KOPT-K1 (cell line): ENCODE data around the gene RBM20.
"Not testable (repeated sequence)": the region's sequence is repeated elsewhere in the genome, so short reads cannot be mapped to it uniquely, and the experiment has no call there.

Experiments
- H3K27ac ChIP-seq: fragments of 200-600 bp; sonication (generic); 2 replicates; pipeline ENCODE4 v1.5.1; 2016; ENCODE audit warnings: antibody characterized with exemption, mild to moderate bottlenecking, low read depth, low read length; ENCODE audit not compliant: poor library complexity, severe bottlenecking
- H3K36me3 ChIP-seq: fragments of 200-600 bp; sonication (generic); 2 replicates; pipeline ENCODE4 v1.5.1; 2017; ENCODE audit warnings: antibody characterized with exemption, mild to moderate bottlenecking, low read length, moderate library complexity; ENCODE audit not compliant: insufficient read depth
- H3K9me3 ChIP-seq: fragments of 200-600 bp; sonication (generic); 2 replicates; pipeline ENCODE4 v1.5.1; 2017; ENCODE audit warnings: antibody characterized with exemption, low read length, mild to moderate bottlenecking; ENCODE audit not compliant: insufficient read depth, poor library complexity, severe bottlenecking

RBM20 gene

DNA sequence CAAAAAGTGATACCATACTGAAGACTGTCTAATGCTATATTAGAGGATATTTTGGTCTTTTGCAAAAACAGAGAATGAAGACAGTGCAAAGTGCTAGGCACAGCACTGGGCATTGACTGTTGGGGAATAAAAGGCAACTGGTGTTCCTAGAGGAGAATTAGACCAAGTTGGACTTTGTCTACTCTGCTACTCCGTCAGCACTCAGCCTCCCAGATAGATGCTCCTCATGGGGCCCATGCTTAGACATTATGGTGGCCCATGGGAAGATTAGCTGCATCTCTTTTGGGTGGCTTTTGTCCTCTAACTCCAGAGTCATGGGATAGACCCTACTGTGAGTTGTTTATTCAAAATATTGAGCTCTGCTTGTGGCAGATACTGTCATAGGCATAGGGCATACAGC is 113.5 kb downstream of the RBM20 start:
- Histone ChIP-seq H3K27ac (no peak overlapping the region), H3K9me3 (no peaks in the 10 kb centered on the region), H3K36me3 (no peaks in the 10 kb centered on the region)

DNA sequence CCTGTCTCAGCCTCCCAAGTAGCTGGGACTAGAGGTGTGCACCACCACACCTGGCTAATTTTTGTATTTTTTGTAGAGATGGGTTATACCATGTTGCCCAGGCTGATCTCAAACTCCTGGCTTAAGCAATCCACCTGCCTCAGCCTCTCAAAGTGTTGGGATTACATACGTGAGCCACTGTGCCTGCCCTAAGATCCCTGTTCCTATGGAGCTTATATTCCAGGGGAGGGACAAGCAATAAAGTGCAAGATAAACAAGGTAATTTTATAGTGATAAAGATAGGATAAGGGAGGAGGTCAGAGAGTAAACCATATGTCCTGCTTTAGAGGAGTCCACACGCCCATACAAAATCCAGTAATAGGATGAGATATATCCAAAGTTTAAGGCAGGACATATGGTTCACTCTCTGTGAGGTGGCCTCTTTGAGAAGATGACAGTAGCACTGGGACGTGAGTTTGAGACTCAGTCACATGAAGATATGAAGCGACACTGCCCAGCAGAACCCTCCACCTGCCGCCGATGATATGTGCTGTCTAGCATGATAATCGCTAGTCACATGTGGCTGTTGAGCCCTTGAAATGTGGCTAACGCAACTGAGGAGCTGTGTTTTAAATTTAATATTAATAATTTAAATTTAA is 114.1 kb downstream of the RBM20 start:
- Histone ChIP-seq H3K36me3 (no peaks in the 10 kb centered on the region), H3K27ac (no peak overlapping the region)

DNA sequence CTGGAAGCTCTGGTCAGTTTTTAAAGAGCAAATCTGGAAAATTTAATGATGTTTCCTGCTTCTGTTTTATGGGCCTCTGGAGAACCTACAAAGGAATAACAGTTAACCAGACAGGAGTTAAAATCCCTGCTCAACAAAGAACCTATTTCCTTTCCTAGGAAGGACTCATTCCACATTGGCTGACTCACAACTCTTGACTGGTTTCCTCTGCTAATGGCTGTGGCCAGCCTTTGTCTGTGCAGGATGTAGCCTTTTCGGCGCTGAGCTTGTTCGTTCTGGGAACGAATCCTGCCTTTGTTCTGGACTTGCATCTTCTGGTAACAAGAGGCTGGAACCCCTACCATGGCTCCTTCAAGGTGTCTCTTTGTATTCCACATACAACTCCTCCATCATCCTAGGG is 114.8 kb downstream of the RBM20 start:
- H3K27ac ChIP-seq = no peak overlapping the region
- H3K36me3 ChIP-seq = no peaks in the 10 kb centered on the region
- H3K9me3 ChIP-seq = no peaks in the 10 kb centered on the region

More for the DNA sequence above, 114.1 kb downstream of the RBM20 start:
- no peaks in the 10 kb centered on the region for H3K9me3 ChIP-seq

GRCh38 chr10:110759523-110759922 is 115.4 kb downstream of the RBM20 start:
- Histone ChIP-seq H3K36me3 (no peaks in the 10 kb centered on the region), H3K27ac (no peak overlapping the region), H3K9me3 (no peaks in the 10 kb centered on the region)

- no peak overlapping the region for H3K27ac ChIP-seq
- H3K9me3 ChIP-seq = no peaks in the 10 kb centered on the region
- H3K36me3 ChIP-seq = no peaks in the 10 kb centered on the region
These were observed 118.1 kb downstream of the RBM20 start for GRCh38 chr10:110762109-110762848.

- Histone ChIP-seq H3K36me3 (no peaks in the 10 kb centered on the region), H3K27ac (no peak overlapping the region), H3K9me3 (no peaks in the 10 kb centered on the region)
These were observed 118.7 kb downstream of the RBM20 start for GRCh38 chr10:110762849-110763211.

DNA sequence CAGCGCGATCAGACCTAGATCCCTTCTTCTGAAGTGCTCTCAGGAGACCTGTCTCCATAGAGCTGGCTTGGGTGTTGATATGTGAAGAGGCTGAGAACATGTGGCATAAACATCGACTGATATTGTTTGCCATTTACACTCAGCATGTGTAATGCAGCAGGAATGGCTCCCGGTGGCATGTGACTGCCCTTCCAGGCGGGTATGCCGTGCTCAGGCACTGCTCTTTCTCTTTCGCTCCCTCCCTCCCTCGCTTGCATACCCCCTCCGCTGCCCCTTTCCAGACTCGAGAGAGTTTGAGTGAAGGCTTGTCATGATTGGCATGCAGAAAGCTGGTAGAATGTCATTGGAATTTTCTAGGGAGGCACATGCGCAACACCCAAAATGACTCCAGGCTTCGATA is 120.2 kb downstream of the RBM20 start:
- H3K36me3 ChIP-seq = no peaks in the 10 kb centered on the region
- H3K27ac ChIP-seq = no peak overlapping the region
- H3K9me3 ChIP-seq = no peaks in the 10 kb centered on the region

DNA sequence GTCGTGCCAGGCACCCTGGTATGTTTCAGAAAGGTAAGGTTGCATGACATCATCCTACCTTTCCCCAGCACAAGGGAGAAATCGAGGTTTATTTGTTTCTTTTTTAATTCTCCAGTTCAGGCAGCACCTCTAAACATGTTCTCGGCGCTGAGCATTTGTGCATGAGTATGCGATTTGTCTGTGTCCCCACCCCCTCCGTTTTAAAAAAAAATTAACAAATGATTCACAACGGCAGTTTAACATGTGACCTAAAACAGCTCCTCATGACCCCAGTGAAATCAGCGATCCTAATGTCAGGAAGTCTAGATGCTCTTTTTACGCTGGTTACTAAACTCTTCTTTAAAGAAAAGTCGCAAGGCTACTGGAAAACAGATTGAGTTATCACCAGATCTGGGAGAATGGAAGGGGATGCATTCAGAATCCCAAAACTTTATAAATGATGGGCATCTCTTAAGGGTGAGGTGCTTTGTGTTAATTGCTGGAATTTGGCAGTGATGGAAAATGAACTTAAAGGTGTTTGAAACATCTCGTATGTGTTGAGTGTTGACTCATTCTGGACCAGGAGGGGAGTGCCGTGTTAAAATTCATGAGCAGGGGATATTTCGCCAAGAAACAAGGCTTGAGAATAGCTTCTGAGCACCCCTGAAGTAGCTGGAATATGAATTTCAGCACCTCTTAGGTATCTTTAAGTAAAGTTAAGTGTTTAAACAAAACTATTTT is 120.8 kb downstream of the RBM20 start:
- Histone ChIP-seq H3K27ac (no peak overlapping the region), H3K9me3 (no peaks in the 10 kb centered on the region), H3K36me3 (no peaks in the 10 kb centered on the region)

DNA sequence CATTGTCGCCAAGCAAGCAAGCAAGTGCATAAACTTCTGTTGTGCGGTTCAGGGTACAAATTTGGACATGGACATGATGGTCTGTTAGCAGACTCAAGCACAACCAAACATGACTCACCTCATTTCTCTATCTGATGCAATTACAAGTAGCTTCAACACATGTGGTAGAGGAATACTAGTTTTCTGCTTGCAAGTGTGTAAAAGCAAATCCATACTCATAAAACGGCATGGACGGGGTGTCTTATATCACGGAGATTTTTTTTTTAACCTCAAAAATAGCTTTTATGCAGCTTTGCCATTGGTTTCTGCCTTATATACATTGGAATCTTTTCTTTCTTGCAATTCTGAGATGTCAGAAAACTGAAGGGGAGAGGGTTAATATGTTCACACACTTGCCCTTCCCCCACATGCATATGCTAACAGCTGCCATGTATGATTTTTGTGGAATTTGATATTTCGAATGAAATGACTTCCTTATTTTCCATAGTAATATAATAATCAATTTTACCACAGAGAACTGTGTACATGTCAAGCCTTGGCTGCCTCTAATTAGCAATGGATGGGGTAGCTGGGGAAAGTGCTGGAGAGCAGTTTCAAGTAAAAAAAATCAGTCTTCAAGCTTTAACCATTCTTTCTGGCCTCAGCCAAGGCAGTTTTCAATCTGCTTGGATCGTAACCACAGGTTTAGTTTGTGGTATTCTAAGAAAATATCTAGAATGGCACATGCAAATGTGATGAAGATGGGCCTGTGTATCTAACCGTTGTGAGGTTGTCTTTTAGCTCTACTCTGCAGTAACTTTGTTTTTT is 121.6 kb downstream of the RBM20 start:
- H3K36me3 ChIP-seq = no peaks in the 10 kb centered on the region
- H3K9me3 ChIP-seq = no peaks in the 10 kb centered on the region
- no peak overlapping the region for H3K27ac ChIP-seq

GRCh38 chr10:110767601-110768000 is 123.5 kb downstream of the RBM20 start:
- H3K9me3 ChIP-seq, H3K36me3 ChIP-seq, H3K27ac ChIP-seq: not testable (repeated sequence)

- Histone ChIP-seq H3K36me3 (no peaks in the 10 kb centered on the region), H3K9me3 (no peaks in the 10 kb centered on the region), H3K27ac (no peak overlapping the region)
These were observed 126.1 kb downstream of the RBM20 start for GRCh38 chr10:110770243-110770642.

DNA sequence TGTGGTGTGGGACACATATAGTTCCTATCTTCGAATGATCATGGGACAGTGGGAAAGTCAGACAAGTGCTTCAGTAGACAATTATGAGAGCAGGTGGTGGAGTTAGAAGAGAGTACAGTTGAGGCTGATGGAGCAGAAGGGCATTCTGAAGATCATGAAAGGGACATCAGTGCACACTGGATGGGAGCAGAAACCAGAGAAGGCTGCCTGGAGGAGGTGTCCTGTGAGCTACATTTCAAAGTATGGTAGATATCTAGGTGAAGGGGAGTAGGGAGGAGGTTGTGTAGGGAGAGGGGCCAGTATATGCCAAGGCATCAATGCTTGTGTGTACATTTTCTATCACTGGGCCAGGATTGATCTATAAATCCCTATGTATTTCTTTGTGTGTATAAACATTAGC is 127.3 kb downstream of the RBM20 start:
- Histone ChIP-seq H3K9me3 (no peaks in the 10 kb centered on the region), H3K27ac (no peak overlapping the region), H3K36me3 (no peaks in the 10 kb centered on the region)

DNA sequence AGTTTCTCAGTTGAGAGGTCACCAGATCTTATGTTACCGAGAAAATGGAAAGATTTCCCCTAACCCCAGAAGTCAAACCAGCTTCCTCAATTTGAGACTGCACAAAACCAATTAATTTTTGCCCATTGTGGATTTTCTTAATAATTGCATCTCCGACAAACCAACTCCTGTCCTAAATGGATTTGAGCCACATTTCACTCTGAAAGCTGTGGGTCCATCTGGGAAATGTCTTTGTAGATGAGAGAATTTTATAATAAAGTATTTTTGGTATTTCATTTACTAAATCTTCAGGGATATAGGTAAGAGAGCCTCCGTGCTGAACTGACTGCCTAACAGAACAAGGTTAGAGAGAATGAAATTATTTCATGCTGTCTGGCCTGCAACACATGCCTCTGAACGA is 127.9 kb downstream of the RBM20 start:
- Histone ChIP-seq H3K36me3 (no peaks in the 10 kb centered on the region), H3K9me3 (no peaks in the 10 kb centered on the region), H3K27ac (no peak overlapping the region)

DNA sequence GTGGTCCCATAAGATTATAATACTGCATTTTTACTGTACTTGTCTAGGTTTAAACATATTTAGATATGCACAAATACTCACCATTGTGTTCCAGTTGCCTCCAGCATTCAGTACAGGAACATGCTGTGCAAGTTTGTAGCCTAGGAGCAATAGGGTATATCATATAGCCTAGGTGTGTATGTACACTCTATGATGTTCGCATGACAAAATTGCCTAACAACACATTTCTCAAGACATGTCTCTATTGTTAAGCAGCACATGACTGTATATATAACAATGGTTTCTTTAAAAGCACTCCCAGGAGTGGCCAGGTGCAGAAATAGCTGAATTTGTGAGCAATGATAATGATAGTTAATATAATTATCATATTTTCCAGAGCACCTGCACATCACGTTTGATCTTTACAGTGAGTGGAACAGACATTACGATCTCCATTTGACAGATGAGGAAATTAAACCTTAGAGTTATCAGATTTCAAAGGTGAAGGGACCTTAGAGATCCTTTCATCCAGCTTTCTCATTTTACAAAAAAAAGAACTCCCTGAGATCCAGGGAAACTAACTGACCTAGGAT is 128.4 kb downstream of the RBM20 start:
- no peaks in the 10 kb centered on the region for H3K36me3 ChIP-seq
- no peak overlapping the region for H3K27ac ChIP-seq
- no peaks in the 10 kb centered on the region for H3K9me3 ChIP-seq

DNA sequence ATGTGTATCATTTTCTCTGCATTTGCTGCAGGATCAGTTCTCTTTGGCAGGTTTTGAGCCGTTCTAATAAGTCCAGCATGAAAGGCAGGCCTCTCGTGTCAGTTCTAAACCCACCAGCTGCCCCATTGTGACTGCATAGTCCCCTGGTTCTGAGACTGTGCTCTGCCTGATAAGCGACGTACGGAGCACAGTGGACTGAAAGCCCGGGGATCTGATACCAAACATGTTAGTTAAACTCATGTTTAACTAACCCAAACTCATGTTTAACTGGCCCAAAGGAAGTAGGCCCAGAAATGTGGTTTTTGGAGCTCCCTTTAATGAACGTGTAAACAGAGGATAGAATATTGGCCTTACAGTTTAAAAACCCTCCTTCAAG is 129.5 kb downstream of the RBM20 start:
- Histone ChIP-seq H3K27ac (no peak overlapping the region), H3K36me3 (no peaks in the 10 kb centered on the region), H3K9me3 (no peaks in the 10 kb centered on the region)
